ENCODE measurements around the gene MACROH2A2.

GRCh38 chr10:70117646-70118045, 65.0 kb downstream of the MACROH2A2 start:
- TF ChIP-seq REST (IDR thresholded peaks at IDR 0.05; ENCODE audit: insufficient read depth in 1 of 2, low read depth in 2 of 2, low read length in 2 of 2) (no peak), POLR2AphosphoS5 (IDR thresholded peaks at IDR 0.05; ENCODE audit: low read depth, low read length) (no peak), SIN3A (IDR thresholded peaks at IDR 0.05; ENCODE audit: borderline replicate concordance, insufficient read depth, low read length) (no peak), TAF1 (IDR thresholded peaks at IDR 0.05; ENCODE audit: borderline replicate concordance, insufficient read depth, low read length) (no peak), FOXP2 (optimal IDR thresholded peaks at IDR 0.05; ENCODE audit: borderline replicate concordance, extremely low read depth, extremely low read length, insufficient read depth) (no peak)

Measured in PFSK-1 (cell line).